DMS153 treated with DMSO at 0.1 percent for 48 hours (cell line): ENCODE measurements around the gene SLC22A3.

Experiments used
- DNase-seq: peaks from one replicate; lab custom pipeline; 2025; ENCODE audit not compliant: unreplicated experiment; lab: John Stamatoyannopoulos, UW

SLC22A3 gene

GRCh38 chr6:160412993-160413392 is 64.8 kb downstream of the SLC22A3 start:
- DNase-seq: no peak

- no peak for DNase-seq
Observed at GRCh38 chr6:160417146-160417545, 69.0 kb downstream of the SLC22A3 start.

GRCh38 chr6:160417550-160417949 is 69.4 kb downstream of the SLC22A3 start:
- no peak for DNase-seq

DNA sequence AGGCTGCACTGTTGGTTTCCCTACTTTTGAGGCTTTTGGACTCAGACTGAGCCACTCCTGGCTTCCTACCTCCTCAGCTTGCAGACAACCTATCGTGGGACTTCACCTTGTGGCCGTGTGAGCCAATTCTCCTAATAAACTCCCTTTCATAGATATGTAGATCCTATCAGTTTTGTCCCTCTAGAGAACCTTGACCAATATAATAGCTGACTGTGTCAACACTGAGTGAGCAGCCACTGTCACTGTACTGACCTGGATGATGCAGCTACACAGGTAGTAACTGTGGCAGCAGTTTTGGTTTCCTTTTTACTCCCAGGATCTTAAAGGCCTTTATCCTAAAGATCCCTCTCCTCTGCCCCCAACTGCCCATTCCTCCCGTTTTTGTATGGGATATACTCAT is 70.2 kb downstream of the SLC22A3 start:
- no peak for DNase-seq

DNA sequence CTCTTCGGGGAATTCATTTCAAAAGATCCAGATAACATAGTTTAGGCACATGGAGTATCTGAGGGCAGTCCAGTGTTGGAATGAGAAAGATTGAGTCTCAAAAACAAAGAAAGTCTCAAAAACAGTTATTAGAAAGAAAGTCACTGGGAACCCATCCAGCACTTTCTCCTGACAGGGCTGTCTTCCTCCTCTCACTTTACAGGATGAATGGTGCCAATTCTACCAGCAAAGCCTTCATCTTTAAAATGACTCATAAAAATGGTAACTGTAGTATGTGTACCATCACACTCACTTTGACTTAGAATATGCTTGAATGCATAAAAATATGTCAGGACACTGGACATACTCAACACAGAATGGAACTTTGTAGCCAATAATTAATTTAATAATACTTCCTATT is 71.3 kb downstream of the SLC22A3 start:
- no peak for DNase-seq

GRCh38 chr6:160420253-160420968 is 72.2 kb downstream of the SLC22A3 start:
- DNase-seq: no peak

DNA sequence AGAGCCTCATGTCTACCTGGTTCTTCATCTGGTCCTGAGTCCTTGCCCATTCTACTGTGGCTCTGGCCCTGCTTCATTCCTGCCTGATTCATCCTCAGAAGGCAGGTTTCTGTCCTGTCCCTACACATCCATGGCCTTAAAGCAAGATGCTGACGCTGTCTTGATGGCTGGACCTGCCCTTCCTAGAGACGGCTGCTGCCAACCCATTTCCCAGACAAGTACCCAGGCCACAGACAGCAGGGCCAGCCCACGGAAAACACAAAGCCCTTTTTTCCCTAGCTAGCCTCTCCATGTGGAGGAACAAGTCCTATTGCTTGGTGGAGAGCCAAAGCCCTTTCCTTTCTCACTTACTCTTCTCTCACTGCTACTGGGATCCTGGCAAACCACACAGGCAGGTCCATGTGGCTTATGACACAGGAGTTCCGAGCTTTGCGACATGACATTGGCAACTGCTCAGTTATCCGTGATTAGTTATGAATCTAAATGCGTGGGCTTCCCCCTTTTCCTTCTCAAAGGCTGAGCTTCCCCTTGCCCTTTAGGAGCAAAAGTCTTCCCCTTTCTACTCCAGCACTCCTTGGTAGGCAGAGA is 72.9 kb downstream of the SLC22A3 start:
- DNase-seq: no peak

GRCh38 chr6:160421854-160422253 is 73.7 kb downstream of the SLC22A3 start:
- DNase-seq: no peak

GRCh38 chr6:160424256-160424655 is 76.1 kb downstream of the SLC22A3 start:
- no peak for DNase-seq

- no peak for DNase-seq
Observed at GRCh38 chr6:160426136-160426535, 78.0 kb downstream of the SLC22A3 start.

DNA sequence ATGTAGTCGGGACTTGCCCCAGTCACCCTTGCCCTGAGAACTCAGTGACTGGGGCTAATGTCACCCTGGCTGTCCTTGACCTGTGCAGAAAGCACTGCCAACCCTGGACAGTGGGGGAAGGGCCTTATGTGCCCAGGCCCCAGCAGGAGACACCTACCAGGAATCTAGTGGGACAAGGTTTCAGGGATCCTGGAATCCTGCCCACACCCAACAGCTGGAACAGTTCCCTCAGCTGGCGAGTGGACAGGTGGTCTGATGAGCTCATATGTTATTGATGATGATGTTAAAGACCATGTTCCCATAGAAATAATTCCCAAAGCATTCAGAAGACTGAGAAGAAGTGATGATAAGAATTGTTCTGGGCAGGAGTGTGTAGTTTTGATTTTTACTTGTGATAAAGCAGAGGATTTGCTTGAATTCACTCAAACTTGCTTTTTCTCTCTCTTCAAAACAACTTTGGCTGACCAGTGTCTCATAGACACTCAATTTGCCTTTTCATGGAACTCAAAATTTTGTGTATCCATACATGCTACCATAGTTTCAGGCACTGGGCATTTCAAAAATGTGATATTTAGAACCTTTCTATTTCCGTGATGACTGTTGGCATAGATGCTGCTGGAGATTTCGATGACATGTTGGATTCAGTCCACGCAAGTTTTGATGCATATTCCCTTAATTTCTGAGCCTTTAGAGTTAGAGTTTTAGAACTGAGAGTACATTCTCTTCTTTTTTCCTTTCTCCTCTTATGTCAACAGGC is 79.3 kb downstream of the SLC22A3 start:
- DNase-seq: no peak

DNA sequence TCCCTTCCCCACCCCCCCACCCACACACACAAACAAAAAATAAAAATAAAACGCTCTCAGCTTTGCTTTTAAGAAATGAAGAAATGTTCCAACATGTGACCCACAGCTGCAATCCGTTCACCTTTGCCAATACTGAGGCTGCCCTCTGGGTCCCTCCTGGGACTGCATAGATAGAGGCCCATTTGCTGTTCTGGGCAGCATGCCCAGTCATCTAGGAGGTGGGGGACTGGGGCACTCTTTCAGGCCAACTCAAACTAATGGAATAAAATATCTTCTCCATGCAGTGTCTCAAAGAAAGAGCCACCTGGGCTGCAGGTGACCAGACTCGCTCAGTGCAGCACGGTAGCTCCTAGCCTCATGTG is 79.9 kb downstream of the SLC22A3 start:
- DNase-seq: no peak

- no peak for DNase-seq
Observed at GRCh38 chr6:160428818-160429619, 80.8 kb downstream of the SLC22A3 start.

GRCh38 chr6:160429620-160429895 is 81.4 kb downstream of the SLC22A3 start:
- no peak for DNase-seq

DNA sequence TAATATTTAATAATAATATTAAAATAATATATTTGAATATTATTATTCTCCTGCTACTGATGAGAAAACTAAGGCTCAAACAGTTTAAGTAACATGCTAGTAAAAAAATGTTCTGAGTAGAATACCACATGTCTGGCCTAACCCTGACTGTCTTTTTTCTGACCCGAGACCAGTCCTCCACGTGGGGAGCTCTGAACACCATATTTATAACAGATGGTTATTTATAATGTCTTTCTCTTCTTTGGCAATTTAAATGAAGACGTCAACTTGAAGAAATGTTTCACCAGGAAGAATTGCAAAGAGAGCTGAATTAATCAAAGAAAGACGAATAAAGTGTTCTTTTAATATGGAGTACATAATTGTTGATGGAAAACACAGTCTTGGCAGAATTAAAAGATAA is 82.0 kb downstream of the SLC22A3 start:
- no peak for DNase-seq

DNA sequence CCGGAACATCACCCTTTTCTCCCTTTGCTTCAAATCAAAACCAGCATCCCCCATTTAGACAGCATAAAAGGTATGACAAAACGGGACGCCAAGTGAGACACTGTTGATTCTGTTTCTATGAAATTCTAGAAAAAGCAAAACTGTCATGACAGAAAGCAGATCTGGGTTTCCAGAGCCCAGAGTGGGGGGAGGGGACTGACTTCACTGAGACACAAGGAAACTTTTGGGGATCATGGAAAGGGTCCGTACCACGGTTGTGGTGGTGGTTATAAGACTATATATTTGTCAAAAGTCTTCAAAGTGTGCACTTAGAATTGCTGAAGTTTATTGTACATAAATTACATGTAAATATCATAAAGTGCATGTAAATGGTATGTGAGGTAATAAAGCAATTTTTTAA is 82.6 kb downstream of the SLC22A3 start:
- DNase-seq: no peak

DNA sequence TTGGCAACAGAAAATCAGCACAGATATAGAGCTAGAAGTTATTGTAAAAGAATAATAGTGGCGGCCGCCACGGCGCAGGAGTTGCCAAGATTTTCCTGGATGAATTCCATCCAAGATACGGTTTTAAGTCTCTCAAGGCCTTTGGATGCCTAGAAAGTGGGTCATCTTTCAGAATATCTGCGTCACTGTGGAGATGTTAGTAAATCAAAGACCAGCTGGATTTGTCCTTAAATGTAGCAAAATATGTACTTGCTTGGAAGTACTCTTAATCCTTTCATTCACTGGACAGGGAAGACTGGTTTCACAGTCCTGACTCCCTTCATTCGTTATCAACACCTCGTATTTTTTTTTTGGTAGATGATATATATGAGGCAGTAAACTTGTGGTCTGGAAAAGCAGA is 83.0 kb downstream of the SLC22A3 start:
- no peak for DNase-seq

DNA sequence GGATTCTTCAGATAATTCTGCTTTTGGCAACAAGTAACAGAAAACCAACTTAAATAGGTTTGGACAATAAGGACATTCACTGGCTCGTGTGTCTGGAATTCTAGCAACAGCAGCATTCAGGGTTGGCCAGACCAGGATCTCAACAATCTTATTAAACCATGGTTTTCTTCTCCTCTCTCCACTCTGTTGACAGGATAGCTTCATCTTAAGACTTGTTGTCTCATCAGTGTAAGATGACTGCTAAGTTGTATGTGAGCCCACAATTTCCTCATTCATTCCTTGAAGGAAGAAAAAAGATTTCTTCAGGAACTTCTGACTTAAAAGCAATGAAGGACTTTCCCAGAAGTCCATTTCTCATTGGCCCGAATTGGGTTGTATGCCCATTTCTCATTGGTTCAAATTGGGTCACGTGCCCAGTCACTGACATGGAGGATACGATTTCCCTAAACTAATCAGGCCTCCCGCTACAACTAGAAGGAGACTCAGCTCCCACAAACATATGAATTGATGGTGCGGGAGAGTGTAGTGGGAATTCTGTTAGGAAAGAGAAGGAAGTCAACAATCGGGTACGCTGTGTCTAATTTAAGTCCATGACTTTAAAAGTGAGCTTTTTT is 83.7 kb downstream of the SLC22A3 start:
- DNase-seq: no peak

GRCh38 chr6:160435935-160436334 is 87.8 kb downstream of the SLC22A3 start:
- DNase-seq: no peak

GRCh38 chr6:160437154-160437553 is 89.0 kb downstream of the SLC22A3 start:
- DNase-seq: no peak

DNA sequence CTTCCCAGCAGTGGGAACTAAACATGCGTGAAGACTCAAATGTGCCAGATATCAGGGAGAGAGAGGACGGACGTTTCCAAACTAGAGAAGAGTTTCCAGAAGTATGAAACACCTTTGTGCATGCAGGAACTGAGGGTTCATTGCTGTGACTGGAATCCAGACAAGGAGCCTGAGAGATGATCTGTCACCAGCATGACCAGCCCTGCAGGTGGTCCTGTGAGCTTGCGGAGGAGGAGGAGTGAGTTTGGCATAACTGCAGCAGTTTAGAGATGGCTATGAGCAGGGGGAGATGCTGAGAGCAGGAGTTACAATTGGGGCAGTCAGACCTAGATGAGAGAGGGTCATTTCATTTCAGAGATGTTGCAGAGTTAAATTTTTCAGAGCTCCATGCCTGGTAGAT is 89.6 kb downstream of the SLC22A3 start:
- DNase-seq: no peak
